HTR-8/SVneo (cell line): ENCODE data around the gene ZNF692.
"Not testable (repeated sequence)": the region's sequence is repeated elsewhere in the genome, so short reads cannot be mapped to it uniquely, and the experiment has no call there.

Experiments used
- DNase-seq: peaks from one replicate; pipeline ENCODE4 v3.0.0; 2011; ENCODE audit warnings: low spot score, mixed read lengths; ENCODE audit not compliant: insufficient read length
- FAIRE-seq: peaks from 2 replicates; lab custom pipeline; 2011; peaks lifted over from hg19 to GRCh38; lab: Jason Lieb, UNC

The ZNF692 gene

DNA sequence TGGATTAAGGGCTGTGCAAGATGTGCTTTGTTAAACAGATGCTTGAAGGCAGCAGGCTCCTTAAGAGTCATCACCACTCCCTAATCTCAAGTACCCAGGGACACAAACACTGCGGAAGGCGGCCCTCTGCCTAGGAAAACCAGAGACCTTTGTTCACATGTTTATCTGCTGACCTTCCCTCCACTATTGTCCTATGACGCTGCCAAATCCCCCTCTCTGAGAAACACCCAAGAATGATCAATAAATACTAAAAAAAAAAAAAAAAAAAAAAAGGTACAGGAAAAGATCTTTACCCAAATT lies 28.2 kb downstream of the ZNF692 start:
- DNase-seq, FAIRE-seq: not testable (repeated sequence)

DNA sequence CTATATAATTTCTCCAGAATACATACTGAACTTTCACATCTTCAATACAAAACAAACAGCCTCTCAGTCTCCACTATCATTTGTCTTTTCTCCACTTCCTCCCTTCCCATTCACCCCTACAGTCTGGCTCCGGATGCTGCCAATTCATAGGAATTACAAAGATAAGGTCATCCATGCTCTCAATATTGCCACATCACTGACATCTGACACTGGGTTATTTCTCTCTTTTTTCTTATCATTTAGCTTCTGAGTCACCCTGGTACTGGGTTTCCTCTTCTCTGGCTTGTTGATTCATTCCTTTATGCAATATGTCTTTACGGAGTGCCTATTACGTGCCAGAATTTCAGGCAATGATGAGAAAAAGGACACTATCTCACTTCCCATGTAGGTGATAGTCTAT lies 30.0 kb downstream of the ZNF692 start:
- FAIRE-seq (no peak), DNase-seq (peak; percentile 65)

DNA sequence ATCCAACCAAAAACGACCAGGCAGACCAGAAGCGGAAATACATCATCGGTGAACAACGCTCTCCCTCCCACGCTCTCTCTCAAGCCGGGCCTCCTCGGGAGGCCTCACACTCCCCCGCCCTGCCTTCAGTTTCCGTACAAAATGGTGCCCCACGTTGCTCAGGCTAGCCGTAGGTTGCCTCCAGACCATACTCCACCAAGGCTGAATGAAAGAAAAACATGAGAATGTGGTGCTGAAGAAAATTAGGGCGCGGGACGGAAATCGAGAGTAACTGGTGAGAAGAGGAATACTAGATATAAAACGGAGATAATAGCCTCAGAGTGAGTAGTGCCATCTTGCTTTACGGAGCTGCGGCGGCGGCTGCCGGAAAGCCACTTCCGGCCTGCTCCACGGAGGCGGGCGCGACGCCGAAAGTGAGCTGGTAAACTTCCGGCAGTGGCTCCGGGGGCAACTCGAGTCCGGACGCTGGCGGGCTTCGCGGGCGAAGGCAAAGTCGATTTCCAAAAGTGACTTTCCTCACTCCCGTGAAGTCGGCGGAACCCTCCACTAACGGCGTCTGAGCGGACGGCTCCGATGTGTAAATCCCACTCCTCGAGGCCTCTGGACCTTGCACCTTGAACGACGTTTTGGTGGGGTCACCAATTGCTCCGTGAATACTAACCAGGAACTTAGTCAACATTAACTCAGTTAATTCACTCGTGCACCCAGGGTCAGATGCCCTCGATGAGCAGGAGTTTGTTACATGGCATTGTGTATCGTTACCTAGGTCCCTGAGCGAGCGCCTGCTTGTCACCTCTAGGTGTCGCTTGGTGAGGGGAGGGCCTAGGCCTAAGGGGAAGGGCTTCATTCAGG lies 32.8 kb downstream of the ZNF692 start, which contains the start of gene SH3BP5L:
TSS of gene SH3BP5L (minus strand) at position 7 of the 852 bp plus-strand sequence. CDS start 980 bp downstream, outside the sequence.
- DNase-seq (peak; percentile 97), FAIRE-seq (peak; percentile 36)

GRCh38 chr1:248825573-248825908 lies 33.3 kb downstream of the ZNF692 start:
- FAIRE-seq (no peak), DNase-seq (no peak)

DNA sequence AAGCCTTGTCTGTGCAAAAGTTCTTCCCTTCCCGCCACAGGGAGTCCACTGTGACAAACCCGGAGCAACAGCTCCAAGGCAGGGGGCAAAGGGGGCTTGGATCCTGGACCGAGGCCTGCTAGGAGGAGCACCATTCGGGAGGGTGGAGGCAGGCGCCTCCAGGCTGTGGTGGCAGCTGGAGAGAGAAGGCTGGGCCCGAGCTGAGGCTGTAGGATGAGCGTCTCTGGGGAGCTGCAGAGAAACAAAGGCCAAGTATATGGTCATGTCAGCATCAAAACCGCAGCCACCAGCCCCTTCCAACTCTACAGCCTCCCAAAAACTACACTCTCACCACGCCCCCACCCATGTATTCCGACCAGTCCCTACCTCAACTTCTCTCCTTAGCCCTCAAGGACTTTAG lies 33.7 kb downstream of the ZNF692 start:
- FAIRE-seq (no peak), DNase-seq (no peak)

GRCh38 chr1:248824701-248825100 lies 34.2 kb downstream of the ZNF692 start:
- no peak for FAIRE-seq
- DNase-seq = no peak

- DNase-seq (no peak), FAIRE-seq (no peak)
Observed at GRCh38 chr1:248824301-248824700, 34.6 kb downstream of the ZNF692 start.

GRCh38 chr1:248823517-248824001 lies 35.3 kb downstream of the ZNF692 start:
- no peak for FAIRE-seq
- DNase-seq = no peak

- FAIRE-seq = no peak
- no peak for DNase-seq
Observed at GRCh38 chr1:248822148-248823032, 36.5 kb downstream of the ZNF692 start.

DNA sequence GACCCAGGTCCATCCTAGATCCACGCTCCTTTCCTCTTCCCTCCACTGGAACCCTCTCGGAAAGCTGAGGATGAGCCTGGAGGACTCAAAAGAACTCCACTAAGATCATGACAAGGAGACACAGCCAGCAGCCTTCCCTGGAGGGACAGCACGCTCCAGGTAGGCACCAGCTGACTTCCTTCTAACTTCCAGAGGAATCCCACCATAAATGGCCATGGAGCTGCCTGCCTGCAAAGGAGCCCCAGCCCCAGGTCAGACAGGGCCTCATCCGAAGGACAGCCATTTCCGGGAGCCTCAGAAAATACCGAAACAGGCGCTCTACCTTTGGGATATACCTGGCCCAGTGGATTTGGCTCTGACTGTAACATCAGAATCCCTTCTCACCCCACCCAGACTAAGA lies 37.2 kb downstream of the ZNF692 start:
- no peak for FAIRE-seq
- no peak for DNase-seq

- DNase-seq (peak; percentile 67), FAIRE-seq (no peak)
Observed at GRCh38 chr1:248821101-248821500, 37.8 kb downstream of the ZNF692 start.

DNA sequence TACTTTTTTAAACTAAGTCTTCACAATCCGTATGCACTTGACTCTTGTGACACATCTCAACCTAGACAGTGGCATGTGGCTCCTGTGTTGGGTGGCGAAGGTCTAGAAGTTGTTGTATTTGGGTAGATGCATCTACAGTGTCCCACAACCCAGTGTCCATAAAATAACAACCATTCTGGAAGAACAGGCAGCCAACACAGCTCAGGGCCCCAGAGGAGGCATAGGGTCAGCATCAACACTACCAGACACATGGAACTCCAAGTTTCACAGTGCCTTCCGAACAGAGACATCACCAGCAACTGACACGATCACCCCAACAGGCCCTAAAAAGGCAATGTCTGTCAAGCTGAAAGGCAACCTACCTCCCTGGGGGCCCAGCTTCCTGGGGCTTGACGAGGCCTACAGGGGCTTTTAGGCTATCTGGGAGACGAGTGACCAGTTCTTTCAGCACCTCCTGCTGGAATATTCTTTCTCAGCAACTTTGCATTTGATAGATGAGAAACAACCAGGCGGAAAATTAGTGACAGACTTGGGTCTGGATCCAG lies 38.8 kb downstream of the ZNF692 start:
- FAIRE-seq = no peak
- DNase-seq = no peak

GRCh38 chr1:248818505-248819374 lies 40.1 kb downstream of the ZNF692 start:
- DNase-seq = no peak
- no peak for FAIRE-seq

- FAIRE-seq (no peak), DNase-seq (no peak)
Observed at GRCh38 chr1:248817065-248817464, 41.8 kb downstream of the ZNF692 start.

GRCh38 chr1:248816042-248816851 lies 42.6 kb downstream of the ZNF692 start:
- DNase-seq = no peak
- FAIRE-seq = no peak

DNA sequence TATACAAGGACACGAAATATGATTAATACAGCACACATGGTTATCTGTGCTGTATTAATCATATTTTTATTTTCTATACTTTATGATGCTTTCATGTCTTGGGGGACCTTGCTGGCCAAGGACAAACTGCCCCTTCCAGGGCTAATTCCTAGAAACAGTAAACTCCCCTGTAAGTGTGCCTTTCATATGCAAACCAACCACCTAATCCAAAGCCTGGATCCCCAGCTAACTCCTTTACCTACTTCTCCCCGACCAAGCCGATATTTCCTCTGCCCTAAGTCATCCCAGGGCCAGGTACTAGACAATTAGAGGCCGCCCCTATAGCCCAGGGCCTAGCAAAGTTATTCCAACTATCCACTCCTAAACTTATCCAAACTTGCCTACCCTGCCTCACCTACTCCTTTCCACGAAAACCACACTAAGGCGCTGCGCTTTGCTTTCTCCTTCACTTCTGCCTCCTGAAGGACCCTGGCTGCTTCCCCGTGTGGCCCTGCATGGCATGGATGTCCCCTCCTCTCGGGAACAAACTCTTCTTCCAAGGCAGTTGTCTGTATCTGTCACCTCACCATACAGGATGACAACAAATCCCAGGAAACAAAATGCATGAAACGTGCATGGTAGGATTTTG lies 43.4 kb downstream of the ZNF692 start:
- no peak for DNase-seq
- no peak for FAIRE-seq

GRCh38 chr1:248814351-248814750 lies 44.5 kb downstream of the ZNF692 start:
- FAIRE-seq = no peak

DNA sequence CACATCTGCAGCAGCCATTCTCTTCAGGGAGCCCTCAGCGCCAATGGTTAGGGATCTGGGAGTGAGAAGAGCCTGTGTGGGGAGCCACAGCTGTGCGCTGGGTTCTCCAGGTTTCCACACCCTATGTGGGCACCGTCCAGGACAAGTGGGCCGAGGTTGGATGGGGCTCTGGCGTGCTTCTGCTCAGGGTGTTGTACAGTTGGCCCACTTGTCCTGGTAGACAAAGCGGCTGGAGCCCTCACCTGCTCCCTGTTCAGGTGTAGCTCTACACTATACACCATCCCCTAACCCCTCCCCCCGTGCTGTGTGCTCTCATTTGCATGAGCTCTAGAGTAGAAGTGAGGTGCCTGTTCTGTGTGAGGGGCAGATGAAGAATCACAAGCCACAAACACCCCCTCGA lies 45.3 kb downstream of the ZNF692 start:
- DNase-seq (no peak), FAIRE-seq (no peak)

More at GRCh38 chr1:248814351-248814750, 44.5 kb downstream of the ZNF692 start:
- DNase-seq = no peak
